Measurements from ENCODE around the gene RNF166.

DNA sequence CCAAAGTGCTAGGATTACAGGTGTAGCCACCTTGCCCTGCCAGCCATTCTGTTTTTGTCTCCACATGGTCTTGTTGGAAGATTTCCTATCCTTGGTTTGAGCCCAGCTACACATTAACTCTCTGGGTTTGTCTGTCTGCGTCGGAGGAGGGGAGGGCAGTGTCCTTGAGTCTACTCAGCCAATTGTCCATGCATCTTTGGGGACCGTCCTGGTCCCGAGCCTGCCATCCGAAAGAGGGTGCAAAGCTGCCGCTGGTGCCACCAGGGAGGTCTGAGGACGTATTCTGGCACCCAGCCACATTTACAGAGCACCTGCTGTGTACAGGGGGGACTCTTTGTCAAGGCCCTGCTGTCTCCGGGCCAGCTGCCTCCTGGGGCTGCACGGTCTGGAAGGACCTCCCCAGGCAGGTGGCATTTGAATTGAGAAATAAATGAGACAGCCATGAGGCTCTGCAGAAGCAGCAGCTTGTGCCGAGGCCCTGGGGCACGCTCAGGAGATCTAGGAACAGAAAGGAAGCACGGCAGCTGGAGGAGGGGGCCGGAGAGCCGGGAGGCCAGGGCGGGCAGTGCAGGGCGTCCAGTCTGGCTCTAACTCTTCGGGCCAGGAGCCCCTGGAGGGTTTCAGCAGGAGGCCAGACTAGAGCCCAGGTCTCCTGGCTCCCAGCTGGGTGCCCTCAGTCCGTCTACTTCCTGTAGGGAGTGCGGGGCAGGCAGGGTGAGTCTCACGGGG lies 56.8 kb downstream of the RNF166 start:
- TF ChIP-seq POLR2A (IDR thresholded peaks at IDR 0.05) (no peak), CTCF (IDR thresholded peaks at IDR 0.05) (no peak)
